ENCODE results near the gene ADGRV1. TPM values are rescaled to one million over a fixed set of nuclear protein-coding genes. Genes with fewer than 3 reads are reported as not detected.
A peak's percentile ranks its signal among the peaks of the same experiment; 100 is the strongest.

ADGRV1 gene
- total RNA-seq, 1 donor from 2014 or later: 10.0 TPM

GRCh38 chr5:90948969-90949368, 390.4 kb downstream of the ADGRV1 start:
- TF ChIP-seq EZH2 (IDR thresholded peaks at IDR 0.05; ENCODE audit: insufficient read depth, low read length) (no peak), CTCF (IDR thresholded peaks at IDR 0.05; ENCODE audit: insufficient read depth, low read depth, low read length) (no peak)
- H3K27me3 ChIP-seq (ENCODE audit: insufficient read depth, low read length): no peaks in the 10 kb centered on the region
- no peak overlapping the region for H2AFZ ChIP-seq (ENCODE audit: low read depth, low read length)
- H3K36me3 ChIP-seq (ENCODE audit: insufficient read depth, low read length): no peaks in the 10 kb centered on the region
- no peak for FAIRE-seq
- no peaks in the 10 kb centered on the region for H4K20me1 ChIP-seq (ENCODE audit: insufficient read depth, low read length)
- no peak for DNase-seq (ENCODE audit: low read depth)
- peaks cover 2% of the 10 kb centered on the region for H3K9me3 Mint-ChIP-seq (ENCODE audit: unreplicated experiment)
- no peaks in the 10 kb centered on the region for H3K9me3 ChIP-seq (ENCODE audit: insufficient read depth, low read depth, low read length)
- no peak overlapping the region for H3K4me3 Mint-ChIP-seq (ENCODE audit: unreplicated experiment)
- no peak overlapping the region for H3K4me3 ChIP-seq (ENCODE audit: insufficient read depth, low read depth, low read length)
- no peak overlapping the region for H3K27ac Mint-ChIP-seq (ENCODE audit: unreplicated experiment)
- H3K27ac ChIP-seq (ENCODE audit: low read depth, low read length): no peak overlapping the region
- no peaks in the 10 kb centered on the region for H3K79me2 ChIP-seq (ENCODE audit: insufficient read depth, low read length)
- no peaks in the 10 kb centered on the region for H3K4me1 Mint-ChIP-seq (ENCODE audit: low read depth, unreplicated experiment)
- no peak overlapping the region for H3K9ac ChIP-seq (ENCODE audit: low read length)
- no peaks in the 10 kb centered on the region for H3K36me3 Mint-ChIP-seq (ENCODE audit: low read depth, unreplicated experiment)
- no peak overlapping the region for H3K4me2 ChIP-seq (ENCODE audit: low read length)
- H3K4me1 ChIP-seq (ENCODE audit: insufficient read depth, low read length): no peaks in the 10 kb centered on the region
- H3K27me3 Mint-ChIP-seq (ENCODE audit: low read depth, unreplicated experiment): no peaks in the 10 kb centered on the region

GRCh38 chr5:90949469-90950358, 391.1 kb downstream of the ADGRV1 start:
- Histone ChIP-seq H3K79me2 (ENCODE audit: insufficient read depth, low read length) (no peaks in the 10 kb centered on the region), H2AFZ (ENCODE audit: low read depth, low read length) (no peak overlapping the region), H4K20me1 (ENCODE audit: insufficient read depth, low read length) (no peaks in the 10 kb centered on the region), H3K4me1 (ENCODE audit: insufficient read depth, low read length) (no peaks in the 10 kb centered on the region), H3K27ac (ENCODE audit: low read depth, low read length) (no peak overlapping the region), H3K27me3 (ENCODE audit: insufficient read depth, low read length) (no peaks in the 10 kb centered on the region), H3K4me3 (ENCODE audit: insufficient read depth, low read depth, low read length) (no peak overlapping the region), H3K9me3 (ENCODE audit: insufficient read depth, low read depth, low read length) (no peaks in the 10 kb centered on the region), H3K9ac (ENCODE audit: low read length) (no peak overlapping the region), H3K36me3 (ENCODE audit: insufficient read depth, low read length) (no peaks in the 10 kb centered on the region), H3K4me2 (ENCODE audit: low read length) (no peak overlapping the region)
- Mint-ChIP-seq H3K4me1 (ENCODE audit: low read depth, unreplicated experiment) (no peaks in the 10 kb centered on the region), H3K27ac (ENCODE audit: unreplicated experiment) (no peak overlapping the region), H3K27me3 (ENCODE audit: low read depth, unreplicated experiment) (no peaks in the 10 kb centered on the region), H3K4me3 (ENCODE audit: unreplicated experiment) (no peak overlapping the region), H3K9me3 (ENCODE audit: unreplicated experiment) (peaks cover 2% of the 10 kb centered on the region), H3K36me3 (ENCODE audit: low read depth, unreplicated experiment) (no peaks in the 10 kb centered on the region)
- no peak for FAIRE-seq
- peak; percentile 15 for DNase-seq (ENCODE audit: low read depth)
- TF ChIP-seq EZH2 (IDR thresholded peaks at IDR 0.05; ENCODE audit: insufficient read depth, low read length): no peak
- TF ChIP-seq CTCF (IDR thresholded peaks at IDR 0.05; ENCODE audit: insufficient read depth, low read depth, low read length): no peak
